Nephron (organoid): Measurements from ENCODE around the gene FUCA1.

Source experiments
- H3K27ac Mint-ChIP-seq, 3 experiments: 2 replicates each; pipeline ENCODE4 v1.8.0; 2020; ENCODE audit warnings: mixed read lengths in 3 of 3, mild to moderate bottlenecking in 2 of 3, moderate library complexity in 1 of 3
- H3K27me3 Mint-ChIP-seq: 2 replicates; pipeline ENCODE4 v1.8.0; 2021; ENCODE audit warnings: low read depth, mild to moderate bottlenecking, moderate library complexity, mixed read lengths
- H3K36me3 Mint-ChIP-seq: 2 replicates; pipeline ENCODE4 v1.8.0; 2020; ENCODE audit warnings: low read depth, mixed read lengths
- H3K4me1 Mint-ChIP-seq: 2 replicates; pipeline ENCODE4 v1.8.0; 2020; ENCODE audit warnings: mixed read lengths
- H3K4me3 Mint-ChIP-seq, 3 experiments: 2 replicates each; pipeline ENCODE4 v1.8.0; 2020; ENCODE audit warnings: mild to moderate bottlenecking in 3 of 3, mixed read lengths in 3 of 3, moderate library complexity in 2 of 3
- H3K9me3 Mint-ChIP-seq: 2 replicates; pipeline ENCODE4 v1.8.0; 2020; ENCODE audit warnings: mixed read lengths
- CTCF ChIP-seq, 3 experiments: fragments of 200-600 bp; sonication (generic); IDR thresholded peaks; one replicate each; pipeline ENCODE4 v1.5.0; 2021; ENCODE audit warnings: antibody characterized with exemption in 3 of 3; ENCODE audit not compliant: unreplicated experiment in 3 of 3

FUCA1 gene

GRCh38 chr1:23885222-23885621 is 17.1 kb upstream of the FUCA1 start:
- Mint-ChIP-seq H3K4me1 (no peaks in the 10 kb centered on the region), H3K27me3 (peaks cover 3% of the 10 kb centered on the region), H3K4me3 (no peak overlapping the region), H3K27ac (no peak overlapping the region), H3K36me3 (no peaks in the 10 kb centered on the region), H3K9me3 (peaks cover 9% of the 10 kb centered on the region)
- TF ChIP-seq CTCF (IDR thresholded peaks at IDR 0.05; ENCODE audit: unreplicated experiment in 3 of 3) = no peak

- no peak overlapping the region for H3K4me3 Mint-ChIP-seq
- peaks cover 23% of the 10 kb centered on the region for H3K9me3 Mint-ChIP-seq
- no peak for TF ChIP-seq CTCF (IDR thresholded peaks at IDR 0.05; ENCODE audit: unreplicated experiment in 3 of 3)
- H3K4me1 Mint-ChIP-seq = no peaks in the 10 kb centered on the region
- H3K27ac Mint-ChIP-seq = no peak overlapping the region
- peaks cover 3% of the 10 kb centered on the region for H3K27me3 Mint-ChIP-seq
- peaks cover 4% of the 10 kb centered on the region for H3K36me3 Mint-ChIP-seq
Observed at GRCh38 chr1:23882746-23883145, 14.7 kb upstream of the FUCA1 start.

GRCh38 chr1:23879809-23880208 is 11.7 kb upstream of the FUCA1 start:
- H3K36me3 Mint-ChIP-seq = peaks cover 9% of the 10 kb centered on the region
- peaks cover 36% of the 10 kb centered on the region for H3K9me3 Mint-ChIP-seq
- TF ChIP-seq CTCF (IDR thresholded peaks at IDR 0.05; ENCODE audit: unreplicated experiment in 3 of 3) = no peak
- no peak overlapping the region for H3K27ac Mint-ChIP-seq
- H3K27me3 Mint-ChIP-seq = peaks cover 2% of the 10 kb centered on the region
- H3K4me1 Mint-ChIP-seq = no peaks in the 10 kb centered on the region
- H3K4me3 Mint-ChIP-seq = no peak overlapping the region

GRCh38 chr1:23878668-23879067 is 10.6 kb upstream of the FUCA1 start:
- peaks cover 7% of the 10 kb centered on the region for H3K27me3 Mint-ChIP-seq
- H3K4me1 Mint-ChIP-seq = no peaks in the 10 kb centered on the region
- peaks cover 36% of the 10 kb centered on the region for H3K9me3 Mint-ChIP-seq
- no peak overlapping the region for H3K27ac Mint-ChIP-seq
- H3K36me3 Mint-ChIP-seq = peaks cover 9% of the 10 kb centered on the region
- H3K4me3 Mint-ChIP-seq = no peak overlapping the region
- no peak for TF ChIP-seq CTCF (IDR thresholded peaks at IDR 0.05; ENCODE audit: unreplicated experiment in 3 of 3)

GRCh38 chr1:23875382-23875781 is 7.3 kb upstream of the FUCA1 start:
- Mint-ChIP-seq H3K9me3 (peaks cover 29% of the 10 kb centered on the region), H3K36me3 (peaks cover 9% of the 10 kb centered on the region), H3K4me1 (no peaks in the 10 kb centered on the region), H3K27ac (no peak overlapping the region), H3K4me3 (no peak overlapping the region), H3K27me3 (peaks cover 11% of the 10 kb centered on the region)
- no peak for TF ChIP-seq CTCF (IDR thresholded peaks at IDR 0.05; ENCODE audit: unreplicated experiment in 3 of 3)

GRCh38 chr1:23872421-23872820 is 4.3 kb upstream of the FUCA1 start:
- no peak for TF ChIP-seq CTCF (IDR thresholded peaks at IDR 0.05; ENCODE audit: unreplicated experiment in 3 of 3)
- no peak overlapping the region for H3K27ac Mint-ChIP-seq
- H3K9me3 Mint-ChIP-seq = peaks cover 13% of the 10 kb centered on the region
- no peak overlapping the region for H3K4me3 Mint-ChIP-seq
- H3K27me3 Mint-ChIP-seq = peaks cover 31% of the 10 kb centered on the region
- H3K36me3 Mint-ChIP-seq = peaks cover 4% of the 10 kb centered on the region
- peaks cover 8% of the 10 kb centered on the region for H3K4me1 Mint-ChIP-seq
